HG03520 (cell line): ENCODE measurements around the gene TNIK.
A peak's percentile ranks its signal among the peaks of the same experiment; 100 is the strongest.

Experiments used
- ATAC-seq: cut with Tn5 transposase; IDR thresholded peaks from one replicate; pipeline ENCODE4 v1.9.1; 2021; ENCODE audit warnings: mild to moderate bottlenecking, moderate library complexity; ENCODE audit not compliant: unreplicated experiment

The TNIK gene

GRCh38 chr3:171237009-171237385 lies 223.2 kb downstream of the TNIK start:
- ATAC-seq, result no peak

GRCh38 chr3:171236265-171237008 lies 223.8 kb downstream of the TNIK start:
- no peak for ATAC-seq

GRCh38 chr3:171234298-171235010 lies 225.8 kb downstream of the TNIK start:
- no peak for ATAC-seq

GRCh38 chr3:171231361-171231760 lies 228.8 kb downstream of the TNIK start:
- no peak for ATAC-seq

- no peak for ATAC-seq
These were observed 229.3 kb downstream of the TNIK start for GRCh38 chr3:171230865-171231264.

GRCh38 chr3:171229173-171229572 lies 231.0 kb downstream of the TNIK start:
- ATAC-seq, result no peak

GRCh38 chr3:171228240-171228639 lies 232.0 kb downstream of the TNIK start:
- ATAC-seq, result no peak

- no peak for ATAC-seq
These were observed 232.4 kb downstream of the TNIK start for GRCh38 chr3:171227828-171228227.

GRCh38 chr3:171227359-171227758 lies 232.8 kb downstream of the TNIK start:
- peak; percentile 56 for ATAC-seq

- no peak for ATAC-seq
These were observed 233.4 kb downstream of the TNIK start for GRCh38 chr3:171226794-171227193.

- no peak for ATAC-seq
These were observed 234.5 kb downstream of the TNIK start for GRCh38 chr3:171225708-171226107.

GRCh38 chr3:171225165-171225564 lies 235.0 kb downstream of the TNIK start:
- no peak for ATAC-seq

GRCh38 chr3:171223396-171223795 lies 236.8 kb downstream of the TNIK start:
- ATAC-seq, result no peak

GRCh38 chr3:171222995-171223394 lies 237.2 kb downstream of the TNIK start:
- no peak for ATAC-seq

GRCh38 chr3:171221597-171221996 lies 238.6 kb downstream of the TNIK start:
- ATAC-seq, result no peak

GRCh38 chr3:171221104-171221503 lies 239.1 kb downstream of the TNIK start:
- ATAC-seq, result no peak

GRCh38 chr3:171219258-171219657 lies 240.9 kb downstream of the TNIK start:
- no peak for ATAC-seq

GRCh38 chr3:171218069-171218468 lies 242.1 kb downstream of the TNIK start:
- no peak for ATAC-seq

- no peak for ATAC-seq
These were observed 246.3 kb downstream of the TNIK start for GRCh38 chr3:171213907-171214306.

- no peak for ATAC-seq
These were observed 247.0 kb downstream of the TNIK start for GRCh38 chr3:171213178-171213577.

GRCh38 chr3:171212648-171213047 lies 247.6 kb downstream of the TNIK start:
- no peak for ATAC-seq

- no peak for ATAC-seq
These were observed 253.9 kb downstream of the TNIK start for GRCh38 chr3:171206283-171206682.
